HEK293 (cell line): ENCODE measurements around the gene RAB44.

Source experiments
- CTCF ChIA-PET: fragments of 350-600 bp; formaldehyde crosslinking; extraction: SDS; loops from one replicate; lab custom pipeline; 2021; ENCODE audit warnings: antibody characterized with exemption; lab: Yijun Ruan, JAX
- POLR2A ChIA-PET: fragments of 300-600 bp; formaldehyde crosslinking; extraction: SDS; loops from one replicate; lab custom pipeline; 2020; ENCODE audit warnings: antibody characterized with exemption, inconsistent platforms; lab: Yijun Ruan, JAX
- H3K27ac ChIP-seq: fragments of 200-500 bp; sonication (Bioruptor generic); 2 replicates; pipeline ENCODE4 v1.5.1; 2014; ENCODE audit warnings: low read depth, low read length, control low read depth, inconsistent platforms; ENCODE audit errors: extremely low read depth
- H3K36me3 ChIP-seq, 2 experiments: fragments of 200-500 bp in 1 of 2; sonication (Bioruptor generic) in 1 of 2; 1 replicate in 1 of 2; 2 replicates in 1 of 2; pipeline ENCODE4 v1.5.1; 2014 to 2017; ENCODE audit warnings: inconsistent platforms in 2 of 2, low read length in 2 of 2; ENCODE audit not compliant: control insufficient read depth in 2 of 2, insufficient read depth in 1 of 2
- H3K4me1 ChIP-seq: fragments of 200-500 bp; sonication (Bioruptor generic); 2 replicates; pipeline ENCODE4 v1.5.1; 2014; ENCODE audit warnings: mild to moderate bottlenecking, low read length, inconsistent platforms; ENCODE audit not compliant: control insufficient read depth, insufficient read depth
- H3K4me3 ChIP-seq: 2 replicates; pipeline ENCODE4 v1.5.1; 2011; ENCODE audit warnings: low read depth, mild to moderate bottlenecking, control low read depth, low read length, moderate library complexity
- H3K9me3 ChIP-seq: fragments of 200-500 bp; sonication (Bioruptor generic); 2 replicates; pipeline ENCODE4 v1.5.1; 2014; ENCODE audit warnings: low read depth, low read length, inconsistent platforms; ENCODE audit not compliant: control insufficient read depth, insufficient read depth
- HOXA7 ChIP-seq: sonication (generic); formaldehyde crosslinking; IDR thresholded peaks from 2 replicates; pipeline ENCODE4 v1.8.1; 2022; ENCODE audit warnings: missing genetic modification reagents, borderline replicate concordance
- PRDM6 ChIP-seq: fragments of 450-650 bp; formaldehyde crosslinking; IDR thresholded peaks from 2 replicates; pipeline ENCODE4 v1.5.1; 2017; ENCODE audit warnings: missing biosample characterization, missing genetic modification characterization
- SETDB1 ChIP-seq: IDR thresholded peaks from one replicate; pipeline ENCODE4 v1.6.1; 2017; ENCODE audit warnings: mild to moderate bottlenecking, low read length, moderate library complexity, mixed read lengths; ENCODE audit not compliant: insufficient read length
- ZBTB1 ChIP-seq: fragments of 450-650 bp; formaldehyde crosslinking; IDR thresholded peaks from 2 replicates; pipeline ENCODE4 v1.5.1; 2016; ENCODE audit warnings: missing biosample characterization, missing genetic modification characterization
- ZBTB11 ChIP-seq: fragments of 450-650 bp; formaldehyde crosslinking; conservative IDR thresholded peaks from 2 replicates; pipeline ENCODE4 v1.5.1; 2016; ENCODE audit warnings: low read depth, missing biosample characterization, missing genetic modification characterization
- ZBTB7A ChIP-seq: fragments of 450-650 bp; formaldehyde crosslinking; IDR thresholded peaks from 2 replicates; pipeline ENCODE4 v1.5.1; 2016; ENCODE audit warnings: low read depth, missing biosample characterization, missing genetic modification characterization
- ZNF174 ChIP-seq: fragments of 450-650 bp; formaldehyde crosslinking; IDR thresholded peaks from 2 replicates; pipeline ENCODE4 v1.5.0; 2017; ENCODE audit warnings: missing biosample characterization, mild to moderate bottlenecking, missing genetic modification characterization
- ZNF362 ChIP-seq: fragments of 450-650 bp; formaldehyde crosslinking; IDR thresholded peaks from 2 replicates; pipeline ENCODE4 v1.5.1; 2016; ENCODE audit warnings: missing biosample characterization, missing genetic modification characterization
- ZNF404 ChIP-seq: fragments of 450-650 bp; formaldehyde crosslinking; IDR thresholded peaks from 2 replicates; pipeline ENCODE4 v1.5.1; 2017; ENCODE audit warnings: missing biosample characterization, missing genetic modification characterization
- ZNF521 ChIP-seq: fragments of 450-650 bp; formaldehyde crosslinking; IDR thresholded peaks from 2 replicates; pipeline ENCODE4 v1.5.1; 2017; ENCODE audit warnings: missing biosample characterization, mild to moderate bottlenecking, missing genetic modification characterization
- ZNF529 ChIP-seq: fragments of 450-650 bp; formaldehyde crosslinking; IDR thresholded peaks from 2 replicates; pipeline ENCODE4 v1.5.1; 2017; ENCODE audit warnings: missing genetic modification characterization, missing biosample characterization; ENCODE audit not compliant: insufficient replicate concordance
- ZNF549 ChIP-seq: fragments of 450-650 bp; IDR thresholded peaks from 2 replicates; pipeline ENCODE4 v1.5.1; 2018; ENCODE audit warnings: missing biosample characterization, missing genetic modification characterization, mild to moderate bottlenecking, inconsistent platforms, moderate library complexity
- ZNF629 ChIP-seq: fragments of 450-650 bp; formaldehyde crosslinking; IDR thresholded peaks from 2 replicates; pipeline ENCODE4 v1.5.1; 2017; ENCODE audit warnings: missing biosample characterization, missing genetic modification characterization
- ZNF654 ChIP-seq: fragments of 450-650 bp; formaldehyde crosslinking; IDR thresholded peaks from 2 replicates; pipeline ENCODE4 v1.5.1; 2016; ENCODE audit warnings: low read depth, missing biosample characterization, missing genetic modification characterization
- ZNF76 ChIP-seq: fragments of 450-650 bp; formaldehyde crosslinking; IDR thresholded peaks from 2 replicates; pipeline ENCODE4; 2016; ENCODE audit warnings: low read depth, missing biosample characterization, missing genetic modification characterization, borderline replicate concordance
- ZNF830 ChIP-seq: fragments of 450-650 bp; IDR thresholded peaks from 2 replicates; pipeline ENCODE4 v1.5.0; 2018; ENCODE audit warnings: missing biosample characterization, missing genetic modification characterization, low read depth, mild to moderate bottlenecking, moderate library complexity
- TF ChIP-seq, protein P1 (sequence below): fragments of 450-650 bp; formaldehyde crosslinking; IDR thresholded peaks from 2 replicates; pipeline ENCODE4 v1.5.1; 2016; ENCODE audit warnings: missing biosample characterization, missing genetic modification characterization
- TF ChIP-seq, protein P2 (sequence below): IDR thresholded peaks from 2 replicates; pipeline ENCODE4 v1.6.1; 2011; ENCODE audit warnings: mild to moderate bottlenecking, low read depth, low read length, borderline replicate concordance

RAB44 gene

DNA sequence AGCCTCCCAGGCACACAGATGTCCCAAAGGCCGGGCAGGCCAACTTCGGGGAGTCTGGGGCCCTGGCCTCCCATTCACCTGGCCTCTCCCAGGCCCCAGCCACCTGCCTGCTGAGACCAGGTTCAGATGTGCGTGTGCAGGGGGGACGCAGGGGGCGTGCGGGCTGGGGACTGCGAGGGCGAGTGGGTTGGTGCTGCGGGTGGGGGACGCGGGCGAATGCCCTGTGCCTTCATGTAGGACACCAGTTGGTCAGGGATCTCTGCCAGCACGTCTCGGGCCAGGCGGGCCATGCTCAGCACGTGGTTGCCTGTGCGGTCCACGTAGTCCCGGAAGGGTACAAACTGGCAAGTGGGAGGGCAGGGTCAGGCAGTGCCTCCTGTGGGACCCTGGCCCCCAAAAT, 44.5 kb downstream of the RAB44 start:
- ChIA-PET POLR2A (no interaction called here), CTCF (no interaction called here)
- H3K27ac ChIP-seq, result no peak overlapping the region
- H3K4me3 ChIP-seq, result no peak overlapping the region
- H3K36me3 ChIP-seq, result no peaks in the 10 kb centered on the region
- no peaks in the 10 kb centered on the region for H3K4me1 ChIP-seq
- TF ChIP-seq ZNF174 (no peak), ZNF521 (tag by site-specific recombination) (no peak), PRDM6 (tag by site-specific recombination) (no peak), HOXA7 (CRISPR knock-in tag) (no peak), ZNF76 (tag by site-specific recombination) (no peak), ZNF654 (tag by site-specific recombination) (no peak), ZNF362 (tag by site-specific recombination) (no peak), ZBTB7A (tag by site-specific recombination) (no peak), ZNF549 (tag by site-specific recombination) (no peak), ZNF529 (tag by site-specific recombination) (no peak), ZBTB11 (no peak), ZNF629 (tag by site-specific recombination) (no peak), ZBTB1 (no peak), ZNF830 (tag by site-specific recombination) (no peak), ZNF404 (tag by site-specific recombination) (no peak), SETDB1 (no peak)
- TF ChIP-seq, protein P1, sequence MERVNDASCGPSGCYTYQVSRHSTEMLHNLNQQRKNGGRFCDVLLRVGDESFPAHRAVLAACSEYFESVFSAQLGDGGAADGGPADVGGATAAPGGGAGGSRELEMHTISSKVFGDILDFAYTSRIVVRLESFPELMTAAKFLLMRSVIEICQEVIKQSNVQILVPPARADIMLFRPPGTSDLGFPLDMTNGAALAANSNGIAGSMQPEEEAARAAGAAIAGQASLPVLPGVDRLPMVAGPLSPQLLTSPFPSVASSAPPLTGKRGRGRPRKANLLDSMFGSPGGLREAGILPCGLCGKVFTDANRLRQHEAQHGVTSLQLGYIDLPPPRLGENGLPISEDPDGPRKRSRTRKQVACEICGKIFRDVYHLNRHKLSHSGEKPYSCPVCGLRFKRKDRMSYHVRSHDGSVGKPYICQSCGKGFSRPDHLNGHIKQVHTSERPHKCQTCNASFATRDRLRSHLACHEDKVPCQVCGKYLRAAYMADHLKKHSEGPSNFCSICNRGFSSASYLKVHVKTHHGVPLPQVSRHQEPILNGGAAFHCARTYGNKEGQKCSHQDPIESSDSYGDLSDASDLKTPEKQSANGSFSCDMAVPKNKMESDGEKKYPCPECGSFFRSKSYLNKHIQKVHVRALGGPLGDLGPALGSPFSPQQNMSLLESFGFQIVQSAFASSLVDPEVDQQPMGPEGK (tag by site-specific recombination), result no peak
- TF ChIP-seq, protein P2, sequence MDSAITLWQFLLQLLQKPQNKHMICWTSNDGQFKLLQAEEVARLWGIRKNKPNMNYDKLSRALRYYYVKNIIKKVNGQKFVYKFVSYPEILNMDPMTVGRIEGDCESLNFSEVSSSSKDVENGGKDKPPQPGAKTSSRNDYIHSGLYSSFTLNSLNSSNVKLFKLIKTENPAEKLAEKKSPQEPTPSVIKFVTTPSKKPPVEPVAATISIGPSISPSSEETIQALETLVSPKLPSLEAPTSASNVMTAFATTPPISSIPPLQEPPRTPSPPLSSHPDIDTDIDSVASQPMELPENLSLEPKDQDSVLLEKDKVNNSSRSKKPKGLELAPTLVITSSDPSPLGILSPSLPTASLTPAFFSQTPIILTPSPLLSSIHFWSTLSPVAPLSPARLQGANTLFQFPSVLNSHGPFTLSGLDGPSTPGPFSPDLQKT, result no peak
- H3K9me3 ChIP-seq, result no peaks in the 10 kb centered on the region
